Vagina (tissue), 2 donors: ENCODE measurements around the gene DNAH9. TPM values are rescaled to one million over a fixed set of nuclear protein-coding genes. Genes with fewer than 3 reads are reported as not detected.

ENCODE experiments used
- DNase-seq, 2 donors: peaks; one replicate each; pipeline ENCODE4 v3.0.0-alpha.2; 2017; ENCODE audit errors: extremely low spot score in 2 of 2
- H3K27ac ChIP-seq: fragments of 200-600 bp; sonication (generic); one replicate; pipeline ENCODE4 v1.5.1; 2019
- H3K27me3 ChIP-seq: fragments of 200-600 bp; sonication (generic); one replicate; pipeline ENCODE4 v1.5.1; 2019
- H3K36me3 ChIP-seq, 2 donors: fragments of 200-600 bp; sonication (generic); one replicate each; pipeline ENCODE4 v1.5.1; 2017 to 2019
- H3K4me1 ChIP-seq: fragments of 200-600 bp; sonication (generic); one replicate; pipeline ENCODE4 v1.5.1; 2019
- H3K4me3 ChIP-seq, 2 donors: fragments of 200-600 bp; sonication (generic); 1 replicate in 1 of 2; 2 replicates in 1 of 2; pipeline ENCODE4 v1.5.1; 2016 to 2019
- H3K9me3 ChIP-seq: fragments of 200-600 bp; sonication (generic); one replicate; pipeline ENCODE4 v1.5.1; 2019
- POLR2A ChIP-seq, 2 donors: fragments of 450-650 bp; IDR thresholded peaks; one replicate each; pipeline ENCODE4 v1.6.1; 2017; ENCODE audit warnings: antibody characterized with exemption in 2 of 2, mild to moderate bottlenecking in 2 of 2, moderate library complexity in 2 of 2
- POLR2AphosphoS5 ChIP-seq, 2 donors: sonication (generic); formaldehyde crosslinking; IDR thresholded peaks; one replicate each; pipeline ENCODE4 v1.9.0; 2017; ENCODE audit warnings: antibody characterized with exemption in 2 of 2, mild to moderate bottlenecking in 2 of 2, low read depth in 1 of 2; ENCODE audit not compliant: insufficient read depth in 1 of 2
- intact Hi-C: fragments of 100-400 bp; cut with DNase I; formaldehyde crosslinking; loops from one replicate; pipeline ENCODE4 v1.15.1; 2023
- total RNA-seq: library from RNA; depleted of rRNA; stranded (reverse); fragments of >200 nt; gene quantifications from one replicate; pipeline ENCODE4 v1.2.3, GENCODE V29; 2016
- TF ChIP-seq, protein P1 (sequence below), 3 experiments: fragments of 450-650 bp in 2 of 3; fragments of 200-600 bp in 1 of 3; sonication (generic) in 1 of 3; IDR thresholded peaks; one replicate each; pipeline ENCODE4 v1.5.1; 2017 to 2019; ENCODE audit warnings: antibody characterized with exemption in 3 of 3, mild to moderate bottlenecking in 2 of 3, moderate library complexity in 2 of 3

The DNAH9 gene
- total RNA-seq, 1 donor from 2014 or later = not detected

DNA sequence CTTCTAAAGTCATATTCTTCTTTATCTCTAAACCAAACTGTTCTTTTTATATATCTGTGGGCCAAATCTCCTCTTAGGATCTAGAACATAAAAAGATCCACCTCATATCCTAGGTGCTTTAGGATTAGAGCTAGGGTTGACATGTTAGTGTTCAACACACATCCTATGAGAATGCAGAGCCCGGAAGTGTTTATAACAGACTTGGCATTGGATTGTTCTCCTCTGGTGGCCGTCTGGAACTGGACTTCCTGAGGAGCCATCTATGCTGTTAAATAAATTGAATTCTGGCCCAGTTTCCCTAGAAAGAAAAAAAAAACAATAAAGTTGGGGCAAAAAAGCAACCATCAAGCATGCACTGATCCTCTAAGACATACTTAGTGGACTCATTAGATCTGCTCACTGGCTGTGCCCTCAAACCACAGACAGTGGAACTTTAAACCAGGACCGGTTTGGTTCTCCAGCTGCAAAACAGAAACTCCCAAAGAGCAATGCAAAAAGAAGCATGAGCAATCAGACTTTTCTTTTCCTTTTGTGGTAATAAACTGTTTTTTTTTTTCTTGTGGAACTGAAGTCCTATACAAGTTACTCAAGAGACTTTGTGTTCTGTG, 216.5 kb downstream of the DNAH9 start:
- intact Hi-C loops = no loop called here
- no peak overlapping the region for H3K4me3 ChIP-seq
- TF ChIP-seq, protein P1, sequence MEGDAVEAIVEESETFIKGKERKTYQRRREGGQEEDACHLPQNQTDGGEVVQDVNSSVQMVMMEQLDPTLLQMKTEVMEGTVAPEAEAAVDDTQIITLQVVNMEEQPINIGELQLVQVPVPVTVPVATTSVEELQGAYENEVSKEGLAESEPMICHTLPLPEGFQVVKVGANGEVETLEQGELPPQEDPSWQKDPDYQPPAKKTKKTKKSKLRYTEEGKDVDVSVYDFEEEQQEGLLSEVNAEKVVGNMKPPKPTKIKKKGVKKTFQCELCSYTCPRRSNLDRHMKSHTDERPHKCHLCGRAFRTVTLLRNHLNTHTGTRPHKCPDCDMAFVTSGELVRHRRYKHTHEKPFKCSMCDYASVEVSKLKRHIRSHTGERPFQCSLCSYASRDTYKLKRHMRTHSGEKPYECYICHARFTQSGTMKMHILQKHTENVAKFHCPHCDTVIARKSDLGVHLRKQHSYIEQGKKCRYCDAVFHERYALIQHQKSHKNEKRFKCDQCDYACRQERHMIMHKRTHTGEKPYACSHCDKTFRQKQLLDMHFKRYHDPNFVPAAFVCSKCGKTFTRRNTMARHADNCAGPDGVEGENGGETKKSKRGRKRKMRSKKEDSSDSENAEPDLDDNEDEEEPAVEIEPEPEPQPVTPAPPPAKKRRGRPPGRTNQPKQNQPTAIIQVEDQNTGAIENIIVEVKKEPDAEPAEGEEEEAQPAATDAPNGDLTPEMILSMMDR (IDR thresholded peaks at IDR 0.05) = no peak
- TF ChIP-seq POLR2AphosphoS5 (IDR thresholded peaks at IDR 0.05; ENCODE audit: insufficient read depth in 1 of 2, low read depth in 1 of 2) = no peak
- no peak for TF ChIP-seq POLR2A (IDR thresholded peaks at IDR 0.05)
- H3K4me1 ChIP-seq = no peaks in the 10 kb centered on the region
- no peaks in the 10 kb centered on the region for H3K36me3 ChIP-seq
- H3K27me3 ChIP-seq = no peaks in the 10 kb centered on the region
- no peak for DNase-seq
- H3K9me3 ChIP-seq = no peaks in the 10 kb centered on the region
- H3K27ac ChIP-seq = no peak overlapping the region

DNA sequence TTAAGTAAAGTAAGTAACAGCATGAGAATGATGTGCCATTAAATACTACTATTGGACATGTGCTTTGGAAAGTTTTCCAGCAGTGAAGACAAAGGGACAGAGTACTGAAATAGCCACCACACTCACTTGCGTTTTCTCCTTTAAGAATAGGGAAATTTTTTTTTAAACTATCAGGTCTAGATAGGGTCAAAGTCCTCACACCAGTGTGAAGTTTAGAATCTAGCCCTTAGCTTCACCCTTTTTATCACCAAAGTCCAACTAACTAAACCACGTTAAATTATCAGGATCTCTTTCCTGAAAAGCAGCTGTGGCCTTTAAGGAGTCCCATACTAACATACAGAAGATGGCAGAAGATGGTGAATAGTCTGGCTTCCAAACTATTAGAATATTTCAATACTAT, 218.1 kb downstream of the DNAH9 start:
- TF ChIP-seq POLR2AphosphoS5 (IDR thresholded peaks at IDR 0.05; ENCODE audit: insufficient read depth in 1 of 2, low read depth in 1 of 2) (no peak), POLR2A (IDR thresholded peaks at IDR 0.05) (no peak)
- TF ChIP-seq, protein P1 (IDR thresholded peaks at IDR 0.05) = no peak
- Histone ChIP-seq H3K27me3 (no peaks in the 10 kb centered on the region), H3K27ac (no peak overlapping the region), H3K9me3 (no peaks in the 10 kb centered on the region), H3K4me3 (no peak overlapping the region), H3K36me3 (no peaks in the 10 kb centered on the region), H3K4me1 (no peaks in the 10 kb centered on the region)
- no peak for DNase-seq
- intact Hi-C loops = no loop called here

DNA sequence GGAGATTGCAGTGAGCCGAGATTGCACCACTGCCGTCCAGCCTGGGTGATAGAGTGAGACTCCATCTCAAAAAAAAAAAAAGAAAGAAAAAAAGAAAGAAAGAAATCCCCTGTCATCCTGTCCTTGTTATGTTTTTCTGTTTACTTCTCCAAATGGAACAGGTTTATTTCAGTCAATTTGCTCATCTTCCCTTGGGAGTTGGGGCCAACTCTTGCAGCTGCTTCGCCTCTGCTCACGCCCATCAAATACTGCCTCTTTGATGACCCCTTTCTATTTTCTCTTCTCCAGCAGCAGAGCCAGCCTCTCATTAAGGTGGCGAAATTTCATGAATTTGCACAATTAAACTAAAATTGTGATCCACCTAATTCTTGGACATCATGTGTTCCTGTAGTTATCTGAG, 225.6 kb downstream of the DNAH9 start:
- Histone ChIP-seq H3K4me3 (no peak overlapping the region), H3K9me3 (no peaks in the 10 kb centered on the region), H3K36me3 (no peaks in the 10 kb centered on the region), H3K27me3 (no peaks in the 10 kb centered on the region), H3K27ac (no peak overlapping the region), H3K4me1 (no peaks in the 10 kb centered on the region)
- TF ChIP-seq POLR2AphosphoS5 (IDR thresholded peaks at IDR 0.05; ENCODE audit: insufficient read depth in 1 of 2, low read depth in 1 of 2) (no peak), POLR2A (IDR thresholded peaks at IDR 0.05) (no peak)
- TF ChIP-seq, protein P1 (IDR thresholded peaks at IDR 0.05) = no peak
- intact Hi-C loops = loop anchor here (10.0 kb wide), 1 partner anchor 59 kb away; no protein-coding TSS in a partner anchor
- DNase-seq = no peak

DNA sequence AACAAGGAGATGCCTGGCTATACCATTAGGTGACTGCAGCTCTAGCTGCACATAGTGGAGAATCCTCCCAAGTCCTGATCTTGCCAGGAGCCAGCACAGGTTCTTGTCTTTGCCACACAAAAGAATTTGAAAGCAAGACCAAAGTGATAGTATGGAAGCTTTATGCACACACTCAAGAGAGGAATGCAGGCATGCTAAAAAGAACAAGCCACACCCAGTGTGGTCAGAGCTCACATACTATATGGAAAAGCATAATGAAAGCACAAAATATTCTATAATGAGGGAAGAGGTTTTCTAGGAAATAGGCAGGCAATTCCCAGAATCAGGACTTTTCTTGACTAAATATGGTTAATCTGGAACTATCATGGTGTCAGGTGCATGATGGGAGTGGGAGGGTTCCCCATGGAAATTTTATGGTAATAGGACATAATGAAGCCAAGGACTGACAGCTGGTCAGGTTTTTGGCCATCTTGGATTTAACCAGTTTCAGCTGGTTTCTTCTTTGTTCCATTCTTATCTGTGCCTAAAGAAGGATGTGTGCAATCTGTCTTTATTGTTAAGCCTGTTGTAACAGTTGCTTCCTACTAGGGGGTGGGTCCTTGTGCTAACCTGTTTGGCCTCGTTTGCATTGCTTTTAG, 227.4 kb downstream of the DNAH9 start:
- TF ChIP-seq POLR2AphosphoS5 (IDR thresholded peaks at IDR 0.05; ENCODE audit: insufficient read depth in 1 of 2, low read depth in 1 of 2) = no peak
- TF ChIP-seq POLR2A (IDR thresholded peaks at IDR 0.05) = no peak
- TF ChIP-seq, protein P1 (IDR thresholded peaks at IDR 0.05) = no peak
- no peak overlapping the region for H3K27ac ChIP-seq
- no peak overlapping the region for H3K4me3 ChIP-seq
- no peaks in the 10 kb centered on the region for H3K36me3 ChIP-seq
- no peaks in the 10 kb centered on the region for H3K27me3 ChIP-seq
- no peaks in the 10 kb centered on the region for H3K9me3 ChIP-seq
- no peak for DNase-seq
- no peaks in the 10 kb centered on the region for H3K4me1 ChIP-seq
- intact Hi-C loops = loop anchor here (10.0 kb wide), 1 partner anchor 61 kb away; no protein-coding TSS in a partner anchor
